NCI-H1930 (cell line): ENCODE data around the gene NCKAP1.
"Not testable (repeated sequence)": the region's sequence is repeated elsewhere in the genome, so short reads cannot be mapped to it uniquely, and the experiment has no call there.

Experiments used
- DNase-seq, 2 experiments: peaks; one replicate each; lab custom pipeline; 2025; lab: John Stamatoyannopoulos, UW

Gene NCKAP1

DNA sequence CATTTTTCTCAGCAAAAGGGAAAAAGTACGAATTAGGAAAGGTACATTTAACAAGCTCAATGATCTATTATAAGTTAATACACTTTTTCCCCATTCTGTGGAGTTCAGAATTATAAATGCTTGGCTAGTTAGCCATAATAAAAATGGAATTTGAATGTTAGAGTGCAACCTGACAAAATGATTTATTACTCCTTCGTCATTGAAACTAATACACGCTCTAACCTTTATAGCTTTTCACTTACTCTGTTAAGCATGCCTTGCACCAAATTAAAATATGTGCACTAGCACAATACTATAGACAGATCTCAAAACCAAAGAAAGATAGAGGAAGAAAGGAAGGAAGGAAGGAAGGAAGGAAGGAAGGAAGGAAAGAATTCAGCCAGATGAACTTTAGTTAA is 125.7 kb downstream of the NCKAP1 start:
- DNase-seq: no peak

GRCh38 chr2:182911813-182912517 is 126.3 kb downstream of the NCKAP1 start:
- DNase-seq: no peak

- no peak for DNase-seq
These were observed 127.3 kb downstream of the NCKAP1 start for GRCh38 chr2:182910965-182911364.

GRCh38 chr2:182907081-182907830 is 131.0 kb downstream of the NCKAP1 start:
- no peak for DNase-seq

DNA sequence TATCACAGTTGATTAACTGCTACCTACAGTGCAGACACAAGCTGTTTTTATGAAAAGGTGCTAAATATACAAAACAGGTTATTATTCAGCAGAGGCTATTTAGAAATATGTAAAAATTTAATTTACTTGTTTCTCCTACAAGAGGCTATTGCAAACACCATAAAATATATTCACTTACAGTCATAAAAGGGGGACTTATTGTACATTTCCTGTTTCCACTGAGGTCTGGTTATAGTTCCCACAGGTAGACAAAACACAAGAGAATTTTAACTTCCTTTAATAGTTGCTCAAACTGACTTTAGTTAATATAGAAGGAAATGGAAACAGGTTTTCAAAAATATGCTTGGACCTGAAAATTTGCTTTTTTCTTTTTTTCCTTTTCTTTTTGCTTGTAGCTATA is 131.8 kb downstream of the NCKAP1 start:
- no peak for DNase-seq

DNA sequence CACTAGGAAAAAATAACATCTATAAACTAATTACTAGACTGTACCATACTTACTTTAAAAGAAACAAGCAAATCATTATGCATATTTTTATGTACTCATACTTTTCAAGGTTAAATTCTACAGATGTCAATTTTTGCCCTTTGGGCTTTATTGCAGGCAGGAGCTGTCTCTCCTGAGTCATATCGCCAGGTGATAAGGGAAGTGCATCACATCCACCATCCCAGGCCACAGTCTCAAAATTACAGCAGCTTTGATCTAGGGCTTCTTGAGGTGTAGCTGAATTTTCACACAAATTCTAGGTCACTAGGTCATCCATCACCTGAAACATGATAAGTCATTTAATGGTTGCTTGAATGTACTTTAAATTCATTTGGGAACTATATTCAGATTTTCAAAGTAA is 133.4 kb downstream of the NCKAP1 start:
- no peak for DNase-seq

DNA sequence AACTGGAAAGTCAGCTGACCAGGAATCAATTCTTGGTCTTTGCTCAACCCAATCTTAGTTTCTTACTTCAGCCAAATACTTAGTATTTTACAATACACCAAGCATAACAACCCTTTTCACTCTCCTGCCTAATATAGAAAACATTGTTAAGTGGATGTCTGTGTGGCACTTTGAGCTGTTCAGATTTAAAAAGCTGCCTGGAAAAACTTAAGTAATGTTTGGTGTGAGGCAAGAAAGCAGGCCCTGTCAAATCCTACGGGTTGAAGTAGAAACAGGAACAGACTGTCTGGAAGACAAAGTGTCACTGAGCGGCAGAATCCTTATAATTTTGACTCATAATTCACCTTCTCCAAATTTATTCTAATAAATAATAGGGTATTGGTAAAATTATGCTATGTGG is 134.7 kb downstream of the NCKAP1 start:
- no peak for DNase-seq

GRCh38 chr2:182901748-182902147 is 136.5 kb downstream of the NCKAP1 start:
- no peak for DNase-seq

DNA sequence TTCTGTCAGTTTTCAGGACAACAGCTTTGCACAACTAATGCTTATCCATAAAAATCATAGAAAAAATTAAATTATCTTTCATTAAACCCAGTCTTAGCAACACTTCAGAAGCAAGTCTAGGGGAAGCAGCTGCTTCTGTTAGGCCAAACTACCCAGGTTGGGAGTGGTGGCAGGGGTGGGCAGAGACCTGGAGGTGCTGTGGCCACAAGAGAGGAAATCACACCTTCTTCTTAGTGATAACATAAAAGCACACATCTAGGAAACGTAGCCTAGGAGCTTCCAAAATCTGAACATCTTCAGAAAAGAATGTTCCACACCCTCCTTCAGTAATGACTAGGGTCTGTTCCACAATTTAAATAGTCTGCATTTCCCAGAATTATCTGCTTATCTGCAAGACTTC is 139.5 kb downstream of the NCKAP1 start:
- no peak for DNase-seq

DNA sequence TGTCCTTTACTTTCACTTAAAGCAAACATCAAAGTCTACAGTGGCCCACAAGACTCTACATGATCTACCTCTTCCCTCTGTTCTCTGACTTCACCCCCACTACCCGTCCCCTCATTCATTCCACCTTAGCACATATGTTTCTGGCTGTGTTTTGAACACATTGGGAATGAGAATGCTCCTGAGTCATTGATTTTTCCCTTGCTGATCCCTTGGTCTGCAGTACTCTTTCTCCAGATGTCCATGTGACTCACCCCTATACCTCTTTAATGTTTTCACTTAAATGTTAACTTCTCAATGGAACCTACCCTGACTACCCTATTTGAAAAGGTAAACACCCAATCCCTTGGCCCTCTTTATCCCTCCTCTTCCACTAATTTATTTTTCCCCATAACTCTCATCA is 141.1 kb downstream of the NCKAP1 start:
- no peak for DNase-seq

- no peak for DNase-seq
These were observed 142.5 kb downstream of the NCKAP1 start for GRCh38 chr2:182895798-182896197.

DNA sequence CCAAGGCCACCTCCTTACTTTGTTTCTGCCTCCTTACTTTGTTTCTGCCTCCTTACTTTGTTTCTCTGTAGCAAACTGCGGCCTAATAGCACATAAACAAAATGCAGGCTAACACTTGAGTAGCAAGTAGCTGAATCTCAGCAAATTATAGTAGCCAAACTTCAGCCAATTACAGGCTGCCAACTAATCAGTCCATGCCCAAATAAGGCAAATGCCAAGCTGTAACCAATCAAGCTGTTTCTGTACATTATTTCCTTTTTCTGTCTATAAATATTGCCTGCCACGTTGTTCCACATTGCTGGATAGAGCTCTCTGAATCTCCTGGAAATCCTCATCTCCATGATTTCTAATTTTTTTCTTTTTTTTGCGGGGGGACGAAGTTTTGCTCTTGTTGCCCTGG is 143.1 kb downstream of the NCKAP1 start:
- DNase-seq: no peak

GRCh38 chr2:182894174-182894573 is 144.1 kb downstream of the NCKAP1 start:
- no peak for DNase-seq

- no peak for DNase-seq
These were observed 144.6 kb downstream of the NCKAP1 start for GRCh38 chr2:182893666-182894065.

GRCh38 chr2:182893035-182893434 is 145.2 kb downstream of the NCKAP1 start:
- not testable (repeated sequence) for DNase-seq

GRCh38 chr2:182891611-182892010 is 146.6 kb downstream of the NCKAP1 start:
- DNase-seq: no peak

- peak in 1 of 2 experiments; percentile 78 for DNase-seq
These were observed 147.4 kb downstream of the NCKAP1 start for GRCh38 chr2:182890773-182891378.

DNA sequence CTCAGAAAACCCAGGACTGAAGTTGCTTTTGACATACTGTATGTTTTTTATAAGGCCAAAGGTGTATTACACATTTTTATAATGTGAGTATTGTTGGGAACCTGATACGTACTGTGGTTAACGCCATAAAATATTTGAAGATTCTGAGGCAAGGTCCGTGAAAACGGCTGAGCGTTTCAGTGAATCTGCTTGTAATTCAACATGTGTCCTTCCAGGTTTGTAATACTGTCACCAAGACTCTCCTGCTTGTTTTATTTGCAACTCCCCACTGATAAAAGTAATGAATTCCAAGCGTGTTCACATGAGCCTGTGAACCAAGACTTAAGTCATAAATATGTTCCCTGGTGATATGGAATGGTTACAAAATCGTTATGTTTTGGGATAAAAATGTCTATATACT is 148.0 kb downstream of the NCKAP1 start:
- peak in 1 of 2 experiments; percentile 78 for DNase-seq

DNA sequence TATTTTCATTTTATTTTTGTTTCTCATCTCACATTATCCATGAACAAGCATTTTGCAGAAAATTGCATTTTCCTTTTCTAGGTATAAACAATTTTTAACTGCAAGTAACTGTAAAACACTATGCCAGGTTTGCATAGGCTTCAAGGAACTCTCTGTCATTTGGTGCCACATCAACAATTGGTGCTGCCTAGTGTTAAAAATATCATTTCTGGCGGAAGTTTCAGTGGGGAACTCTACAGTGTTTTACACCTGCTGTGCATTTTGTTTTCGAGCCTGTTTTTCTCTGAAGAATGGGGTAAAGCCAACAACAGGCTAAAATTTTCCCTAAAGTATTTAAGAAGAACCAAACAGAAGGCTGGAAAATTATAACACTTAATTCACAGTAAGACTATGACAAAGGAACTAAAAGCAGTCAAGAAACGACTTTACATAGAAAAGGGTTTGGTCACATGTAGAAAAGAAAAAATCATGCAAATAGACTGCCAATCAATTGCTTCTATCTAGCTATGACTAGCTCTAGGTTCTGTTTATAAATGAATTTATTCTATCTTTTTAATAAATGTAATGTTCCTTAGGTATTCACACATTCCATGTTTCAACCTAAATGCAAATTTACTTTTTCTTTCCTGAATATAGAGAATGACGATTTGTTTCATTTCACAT is 150.4 kb downstream of the NCKAP1 start:
- peak in 1 of 2 experiments; percentile 27 for DNase-seq

DNA sequence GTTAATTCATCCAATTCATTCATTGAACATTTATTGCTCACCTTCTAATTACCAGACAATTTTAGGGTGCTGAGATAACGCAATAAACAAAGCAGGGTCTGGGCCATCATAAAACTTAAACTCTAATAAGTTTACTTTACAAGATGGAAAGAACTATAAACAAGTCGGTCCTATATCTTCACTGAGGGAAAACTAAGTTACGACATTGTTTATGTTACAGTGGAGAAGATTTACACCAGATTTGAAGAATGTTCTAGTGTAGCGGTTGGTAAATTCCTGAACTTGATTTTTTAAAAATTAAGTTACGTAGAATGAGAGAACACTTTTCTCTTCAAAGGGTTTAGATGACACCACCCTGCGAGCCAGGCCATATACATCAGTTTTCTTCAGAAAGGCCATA is 151.2 kb downstream of the NCKAP1 start:
- DNase-seq: no peak

GRCh38 chr2:182885771-182886170 is 152.5 kb downstream of the NCKAP1 start:
- no peak for DNase-seq

- DNase-seq: no peak
These were observed 154.8 kb downstream of the NCKAP1 start for GRCh38 chr2:182883451-182883850.

DNA sequence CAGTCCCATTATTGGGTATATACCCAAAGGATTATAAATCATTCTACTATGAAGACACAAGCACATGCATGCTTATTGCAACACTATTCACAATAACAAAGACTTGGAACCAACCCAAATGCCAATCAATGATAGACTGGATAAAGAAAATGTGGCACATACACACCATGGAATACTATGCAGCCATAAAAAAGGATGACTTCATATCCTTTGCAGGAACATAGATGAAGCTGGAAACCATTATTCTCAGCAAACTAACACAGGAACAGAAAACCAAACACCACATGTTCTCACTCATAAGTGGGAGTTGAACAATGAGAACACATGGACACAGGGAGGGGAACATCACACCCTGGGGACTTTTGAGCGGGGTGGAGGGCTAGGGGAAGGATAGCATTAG is 158.2 kb downstream of the NCKAP1 start:
- not testable (repeated sequence) for DNase-seq
